Astrocyte of the cerebellum (primary cell): ENCODE data around the gene ACTA2.

Experiments
- DNase-seq: peaks from one replicate; pipeline ENCODE4 v3.0.0-alpha.2; 2011; ENCODE audit warnings: low read depth
- H3K4me3 ChIP-seq: 2 replicates; pipeline ENCODE4 v1.5.1; 2011; ENCODE audit warnings: mild to moderate bottlenecking, low read depth, low read length, moderate library complexity
- in situ Hi-C: cut with HindIII; loops from 2 replicates; pipeline ENCODE4 v1.10.0; 2017; ENCODE audit warnings: low sequenced_read_pairs
- TF ChIP-seq, protein P1 (sequence below): IDR thresholded peaks from 2 replicates; pipeline ENCODE4 v1.5.1; 2012; ENCODE audit warnings: low read length, low read depth, moderate library complexity, mild to moderate bottlenecking; ENCODE audit errors: missing control alignments

The ACTA2 gene

DNA sequence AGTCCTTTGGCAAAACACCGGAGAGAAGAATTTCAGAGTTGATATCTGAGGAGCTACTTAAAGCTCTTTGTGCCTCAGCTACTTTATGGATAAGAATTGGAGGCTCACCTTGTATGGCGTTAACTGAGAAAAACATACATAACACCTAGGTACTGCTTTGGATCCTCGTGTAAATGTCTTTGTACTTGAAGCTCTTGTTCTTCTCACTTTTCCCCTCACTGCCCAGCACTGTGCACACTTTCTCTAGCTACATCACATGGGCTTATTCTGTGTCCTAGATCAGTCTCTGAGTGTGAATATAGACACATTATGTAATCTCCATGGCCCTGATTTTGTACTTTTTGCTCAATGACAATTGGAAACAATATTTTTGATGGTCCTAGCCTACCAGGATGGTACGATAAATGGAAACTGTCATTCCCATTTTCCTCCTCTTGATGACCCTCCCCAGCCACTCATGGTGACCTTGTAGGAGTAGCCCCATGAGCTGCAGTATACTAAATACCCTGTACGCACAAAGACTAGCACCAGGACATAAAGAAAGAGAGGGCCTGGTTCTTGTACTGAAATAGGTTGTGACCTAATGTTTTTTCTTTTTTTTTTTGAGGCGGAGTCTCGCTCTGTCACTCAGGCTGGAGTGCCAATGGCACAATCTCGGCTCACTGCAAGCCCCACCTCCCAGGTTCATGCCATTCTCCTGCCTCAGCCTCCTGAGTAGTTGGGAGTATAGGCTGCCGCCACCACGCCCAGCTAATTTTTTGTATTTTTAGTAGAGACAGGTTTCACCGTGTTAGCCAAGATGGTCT lies 50.4 kb downstream of the ACTA2 start:
- TF ChIP-seq, protein P1, sequence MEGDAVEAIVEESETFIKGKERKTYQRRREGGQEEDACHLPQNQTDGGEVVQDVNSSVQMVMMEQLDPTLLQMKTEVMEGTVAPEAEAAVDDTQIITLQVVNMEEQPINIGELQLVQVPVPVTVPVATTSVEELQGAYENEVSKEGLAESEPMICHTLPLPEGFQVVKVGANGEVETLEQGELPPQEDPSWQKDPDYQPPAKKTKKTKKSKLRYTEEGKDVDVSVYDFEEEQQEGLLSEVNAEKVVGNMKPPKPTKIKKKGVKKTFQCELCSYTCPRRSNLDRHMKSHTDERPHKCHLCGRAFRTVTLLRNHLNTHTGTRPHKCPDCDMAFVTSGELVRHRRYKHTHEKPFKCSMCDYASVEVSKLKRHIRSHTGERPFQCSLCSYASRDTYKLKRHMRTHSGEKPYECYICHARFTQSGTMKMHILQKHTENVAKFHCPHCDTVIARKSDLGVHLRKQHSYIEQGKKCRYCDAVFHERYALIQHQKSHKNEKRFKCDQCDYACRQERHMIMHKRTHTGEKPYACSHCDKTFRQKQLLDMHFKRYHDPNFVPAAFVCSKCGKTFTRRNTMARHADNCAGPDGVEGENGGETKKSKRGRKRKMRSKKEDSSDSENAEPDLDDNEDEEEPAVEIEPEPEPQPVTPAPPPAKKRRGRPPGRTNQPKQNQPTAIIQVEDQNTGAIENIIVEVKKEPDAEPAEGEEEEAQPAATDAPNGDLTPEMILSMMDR: no peak
- DNase-seq: no peak
- H3K4me3 ChIP-seq: no peak overlapping the region
- in situ Hi-C loops: no loop called here

DNA sequence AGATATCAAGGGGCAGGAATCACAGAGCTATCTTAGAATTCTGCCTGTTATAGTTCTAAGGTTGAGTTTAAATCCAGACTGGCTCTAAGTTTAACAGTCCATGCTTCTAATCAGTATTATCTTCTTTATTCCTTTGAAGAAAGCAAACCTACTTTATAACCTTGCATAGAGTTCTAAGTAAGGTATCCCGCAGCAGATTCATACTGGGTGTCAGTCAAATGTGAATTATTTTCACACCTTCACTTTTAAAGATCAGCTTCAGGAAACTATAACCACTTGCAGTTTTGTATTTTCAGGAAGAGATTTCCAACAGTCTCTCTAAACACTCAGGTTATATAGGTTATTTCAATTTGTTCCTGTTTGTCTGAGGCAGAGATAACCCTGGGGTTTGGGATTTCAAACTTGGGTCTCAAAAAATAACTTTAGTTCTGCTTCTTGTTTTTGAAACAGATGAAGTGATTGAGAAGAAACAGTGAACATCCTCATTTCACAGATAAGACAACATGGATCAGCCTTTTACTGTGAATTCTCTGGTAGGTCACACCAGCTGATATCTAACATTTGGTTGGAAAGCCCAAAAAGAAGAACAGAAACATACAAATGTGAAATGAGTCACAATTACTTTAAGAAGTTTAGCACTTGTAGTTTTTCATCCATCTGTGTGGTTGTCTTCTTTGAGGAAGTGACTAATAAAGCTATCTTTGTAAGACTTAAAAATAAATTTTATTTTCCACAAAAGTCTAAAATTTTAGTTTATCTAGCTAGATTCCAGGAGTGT lies 51.2 kb downstream of the ACTA2 start:
- H3K4me3 ChIP-seq: no peak overlapping the region
- TF ChIP-seq, protein P1: no peak
- in situ Hi-C loops: no loop called here
- DNase-seq: no peak

DNA sequence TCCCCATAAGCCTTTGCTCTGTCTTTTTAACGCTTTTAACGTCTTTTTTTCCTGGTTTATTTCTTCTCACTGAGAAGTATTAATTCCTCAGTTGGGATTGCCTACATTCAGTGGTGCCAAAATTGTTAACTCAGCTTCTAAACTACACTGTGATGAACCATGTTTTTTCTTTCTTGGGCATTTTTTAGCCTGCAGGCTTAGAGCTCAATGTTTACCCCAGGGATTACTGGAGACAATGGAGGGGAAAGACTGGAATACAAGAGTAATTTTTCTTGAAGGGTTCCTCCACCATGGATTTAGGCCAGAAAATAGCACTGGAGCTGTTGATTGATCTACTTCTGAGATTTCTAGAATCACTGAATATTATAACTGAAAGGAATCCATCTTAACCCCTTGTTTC lies 52.7 kb downstream of the ACTA2 start:
- no peak for DNase-seq
- no peak overlapping the region for H3K4me3 ChIP-seq
- in situ Hi-C loops: no loop called here
- TF ChIP-seq, protein P1: no peak

DNA sequence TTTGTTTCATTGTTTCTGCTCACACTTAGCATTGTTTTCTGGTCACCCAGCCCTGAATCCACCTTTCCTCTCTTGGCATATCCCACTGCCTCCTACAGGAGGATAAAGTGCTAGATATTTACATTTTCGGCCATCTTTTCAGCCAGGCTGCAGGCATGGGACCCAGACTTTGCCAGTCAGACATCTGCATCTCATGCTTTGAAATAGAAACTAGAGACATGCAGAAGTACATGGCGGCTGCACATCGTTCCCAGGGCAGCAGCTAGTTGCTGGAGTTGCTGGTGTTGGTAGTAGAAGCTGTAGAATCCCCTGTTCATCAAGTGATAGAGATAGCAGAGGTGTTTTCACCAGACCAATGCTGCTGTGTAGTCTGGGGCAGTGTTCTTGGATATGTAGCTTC lies 53.8 kb downstream of the ACTA2 start:
- DNase-seq: no peak
- no peak overlapping the region for H3K4me3 ChIP-seq
- in situ Hi-C loops: no loop called here
- TF ChIP-seq, protein P1: no peak

DNA sequence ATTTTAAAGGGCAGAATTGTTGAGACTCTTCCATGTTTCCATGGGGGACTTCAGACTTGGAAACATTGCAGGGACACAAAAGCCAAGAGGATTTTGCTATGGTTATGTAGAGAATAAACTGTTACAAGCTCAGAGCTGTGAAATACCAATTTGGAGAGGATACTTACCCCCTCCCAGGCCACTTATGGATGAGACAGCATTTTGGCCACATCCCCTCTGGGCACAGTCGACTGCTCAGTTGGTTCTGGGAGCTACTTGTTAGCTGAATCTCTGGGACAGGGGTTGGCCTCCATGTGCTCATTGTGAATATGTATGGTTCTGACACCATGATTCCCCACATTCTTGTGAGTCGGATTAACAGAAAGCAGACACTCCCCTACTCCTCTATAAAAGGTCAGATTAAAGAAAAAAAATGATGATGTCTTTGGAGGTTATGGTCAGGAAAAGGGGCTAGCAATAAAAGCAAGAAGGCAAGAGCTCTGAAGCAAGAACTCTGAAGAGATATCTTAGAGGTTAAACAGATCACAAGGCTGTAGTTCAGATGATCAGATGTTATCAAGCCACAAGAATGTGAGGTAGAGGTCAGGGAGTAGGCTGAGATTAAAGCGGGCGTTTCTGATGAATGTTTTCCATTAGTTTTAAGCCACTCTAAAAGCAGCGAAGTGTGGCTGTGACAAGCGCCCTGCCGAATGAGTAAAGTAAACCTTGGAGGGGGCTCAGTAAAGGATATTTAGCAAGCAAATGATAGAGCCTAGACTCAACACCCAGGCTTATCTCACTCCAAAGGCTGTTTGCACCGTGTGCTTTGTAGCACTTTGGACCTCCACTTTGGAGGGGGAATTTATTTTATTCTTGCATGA lies 55.3 kb downstream of the ACTA2 start:
- TF ChIP-seq, protein P1: no peak
- in situ Hi-C loops: no loop called here
- DNase-seq: no peak
- H3K4me3 ChIP-seq: no peak overlapping the region

DNA sequence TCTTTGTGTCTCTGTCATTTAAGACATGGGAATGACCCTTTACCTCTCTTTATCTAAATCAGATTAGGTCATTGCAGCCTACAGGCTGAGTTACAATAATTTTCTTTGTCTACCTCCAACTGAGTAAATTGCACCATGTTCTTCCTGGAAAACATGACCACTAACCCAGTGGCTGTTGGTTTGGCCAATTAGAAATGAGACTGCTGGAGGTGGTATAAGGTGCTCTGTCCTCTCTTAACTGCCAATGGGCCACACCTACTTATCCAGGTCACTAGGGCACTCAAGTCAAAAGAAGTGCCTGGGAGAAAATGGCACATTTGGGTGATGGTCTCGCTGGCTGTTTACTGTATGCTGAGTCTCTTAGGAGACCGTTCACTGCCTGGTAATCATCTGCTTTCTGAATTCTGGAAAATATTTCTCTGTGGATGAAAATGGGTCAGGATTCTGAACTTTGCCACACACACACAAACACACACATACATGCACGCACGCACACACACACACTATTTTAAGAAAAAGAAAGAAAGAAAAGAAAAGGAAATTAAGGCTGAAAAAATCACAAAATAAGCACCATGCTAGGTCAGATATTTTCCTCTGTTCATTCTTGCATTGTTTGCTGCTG lies 56.1 kb downstream of the ACTA2 start:
- no peak for DNase-seq
- in situ Hi-C loops: no loop called here
- TF ChIP-seq, protein P1: no peak
- H3K4me3 ChIP-seq: no peak overlapping the region
